CD4-positive, alpha-beta T cell treated with Interleukin-17A for 1 hour (primary cell): Measurements from ENCODE around the gene GFER.

Experiments used
- DNase-seq: peaks from one replicate; pipeline ENCODE4 v3.0.0-alpha.2; 2020

Gene GFER

DNA sequence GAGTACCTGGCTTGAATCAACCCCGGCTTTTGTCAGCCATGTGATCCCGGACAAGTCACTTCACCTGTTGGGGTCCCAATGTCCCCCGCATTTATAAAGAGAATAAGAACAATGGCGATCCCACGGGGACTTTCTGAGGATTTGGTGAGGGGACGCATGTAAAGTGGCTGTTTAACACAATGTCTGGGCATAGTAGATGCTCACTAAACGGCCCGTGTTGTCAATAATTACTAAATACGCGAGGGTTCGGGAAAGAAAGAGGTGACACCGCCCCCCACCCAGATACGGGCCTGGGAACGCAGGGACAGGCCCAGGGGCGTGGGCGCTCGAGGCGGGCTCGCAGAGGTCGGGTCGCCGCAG is 7.6 kb downstream of the GFER start:
- no peak for DNase-seq

DNA sequence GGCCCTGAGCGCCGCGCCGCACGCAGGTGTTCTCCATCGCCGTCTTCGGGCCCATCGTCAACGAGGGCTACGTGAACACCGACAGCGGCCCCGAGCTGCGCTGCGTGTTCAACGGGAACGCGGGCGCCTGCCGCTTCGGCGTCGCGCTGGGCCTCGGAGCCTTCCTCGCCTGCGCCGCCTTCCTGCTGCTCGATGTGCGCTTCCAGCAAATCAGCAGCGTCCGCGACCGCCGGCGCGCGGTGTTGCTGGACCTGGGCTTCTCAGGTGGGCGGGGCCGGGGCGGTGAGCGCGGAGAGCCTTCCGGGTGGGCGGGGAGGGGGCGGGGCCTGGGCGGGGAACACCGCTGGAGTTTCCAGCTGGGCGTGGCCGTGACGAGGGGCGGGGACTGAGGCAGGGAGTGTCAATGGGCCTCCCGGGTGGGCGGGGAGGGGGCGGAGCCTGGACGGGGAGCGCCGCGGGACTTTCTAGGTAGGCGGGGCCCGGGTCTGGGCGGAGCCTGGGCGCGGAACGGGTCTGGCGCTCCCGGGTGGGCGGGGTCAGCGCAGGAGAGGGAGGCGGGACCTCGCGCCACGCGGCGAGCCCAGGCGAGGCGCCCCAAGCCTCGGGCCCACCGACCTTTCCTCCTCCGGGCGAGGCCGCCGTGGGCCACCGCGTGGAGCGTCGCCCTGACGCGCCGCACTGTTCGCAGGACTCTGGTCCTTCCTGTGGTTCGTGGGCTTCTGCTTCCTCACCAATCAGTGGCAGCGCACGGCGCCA is 8.1 kb downstream of the GFER start:
- DNase-seq = peak; percentile 98

DNA sequence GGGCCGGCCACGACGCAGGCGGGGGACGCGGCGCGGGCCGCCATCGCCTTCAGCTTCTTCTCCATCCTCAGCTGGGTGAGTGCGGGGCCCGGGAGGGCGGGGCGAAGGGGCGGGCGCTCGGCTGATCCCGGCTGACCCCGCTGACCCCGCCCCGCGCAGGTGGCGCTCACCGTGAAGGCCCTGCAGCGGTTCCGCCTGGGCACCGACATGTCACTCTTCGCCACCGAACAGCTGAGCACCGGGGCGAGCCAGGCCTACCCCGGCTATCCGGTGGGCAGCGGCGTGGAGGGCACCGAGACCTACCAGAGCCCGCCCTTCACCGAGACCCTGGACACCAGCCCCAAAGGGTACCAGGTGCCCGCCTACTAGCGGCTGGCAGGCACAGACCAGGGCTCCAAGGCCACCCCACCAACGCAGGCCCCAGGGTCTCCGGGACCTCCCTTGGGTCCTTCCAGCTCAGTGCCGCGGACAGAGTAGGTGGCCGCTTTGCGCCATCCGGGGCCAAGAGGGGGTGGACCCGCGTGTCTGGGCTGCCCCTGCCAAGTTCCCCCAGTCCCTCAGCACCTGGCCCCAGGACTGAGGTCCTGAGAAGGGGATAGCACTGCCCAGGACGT is 8.8 kb downstream of the GFER start:
- DNase-seq = no peak

DNA sequence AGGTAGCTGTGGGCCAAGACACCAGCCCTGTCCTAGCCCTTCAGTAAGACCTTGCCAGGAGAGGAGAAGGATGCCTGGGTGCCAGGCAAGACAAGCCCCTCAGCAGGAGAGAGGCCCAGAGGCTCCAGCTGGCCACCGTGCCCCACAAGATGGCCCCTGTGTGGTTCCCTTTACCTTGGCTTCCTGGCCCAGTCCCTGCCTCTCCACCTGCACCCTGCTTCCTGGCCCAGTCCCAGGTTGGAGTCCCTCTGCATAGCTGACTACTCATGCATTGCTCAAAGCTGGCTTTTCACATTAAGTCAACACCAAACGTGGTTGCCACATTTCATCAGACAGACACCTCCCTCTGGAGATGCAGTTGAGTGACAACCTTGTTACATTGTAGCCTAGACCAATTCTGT is 9.7 kb downstream of the GFER start:
- peak; percentile 27 for DNase-seq

GRCh38 chr16:1997494-1998359 is 13.7 kb downstream of the GFER start:
- no peak for DNase-seq

GRCh38 chr16:1998360-1998835 is 14.4 kb downstream of the GFER start:
- no peak for DNase-seq

GRCh38 chr16:1998852-1999801 is 15.1 kb downstream of the GFER start:
- DNase-seq = no peak

DNA sequence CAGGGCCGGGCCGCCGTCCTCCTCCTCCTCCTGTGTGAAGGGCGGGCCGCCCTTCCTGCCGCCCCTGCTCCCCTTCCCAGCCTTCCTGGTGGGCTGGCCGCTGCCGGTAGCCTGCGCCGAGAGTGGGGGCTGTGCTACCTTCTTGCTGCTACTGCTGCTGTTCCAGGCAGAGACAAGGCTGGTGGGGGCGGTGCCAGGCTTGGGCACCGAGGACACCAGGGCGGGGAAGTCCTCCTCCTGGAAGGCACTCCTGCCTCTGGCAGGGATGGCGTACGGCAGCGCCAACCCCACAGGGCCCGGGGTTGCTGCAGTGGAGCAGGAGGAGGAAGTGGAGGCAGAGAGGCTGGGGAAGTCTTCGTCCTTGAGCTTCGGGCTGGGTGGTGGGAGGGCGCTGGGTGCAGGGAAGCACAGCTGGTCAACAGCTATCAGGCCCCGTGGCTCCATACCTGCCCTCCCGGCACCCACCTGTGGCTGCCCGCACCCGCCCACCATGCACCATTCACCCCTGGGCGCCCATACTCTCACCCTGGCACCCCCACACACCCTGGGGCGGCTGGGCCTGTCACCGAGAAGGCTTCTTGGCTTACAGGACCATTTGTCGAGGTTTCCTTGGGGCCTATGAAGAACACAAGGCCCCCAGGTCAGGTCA is 16.0 kb downstream of the GFER start:
- no peak for DNase-seq

DNA sequence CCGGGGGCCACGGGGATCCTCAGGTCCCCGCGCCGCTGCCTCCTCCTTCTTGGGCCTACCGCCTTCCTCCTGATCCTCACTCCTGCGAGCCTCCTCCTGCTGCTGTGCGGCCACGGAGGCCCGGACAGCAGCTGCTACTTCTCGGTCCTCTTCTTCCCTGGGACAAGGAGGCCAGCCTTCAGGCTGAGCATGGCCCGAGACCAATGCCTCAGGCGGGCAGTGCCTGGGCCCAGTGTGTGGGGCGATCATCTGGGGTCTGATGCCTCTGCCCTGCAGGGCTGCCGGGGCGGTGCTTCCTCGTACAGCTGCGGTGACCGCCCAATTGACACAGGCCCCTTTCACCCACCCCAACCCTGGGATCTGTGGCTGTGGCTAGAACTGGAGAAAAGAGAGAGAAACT is 17.0 kb downstream of the GFER start:
- no peak for DNase-seq

GRCh38 chr16:2001456-2002355 is 17.7 kb downstream of the GFER start:
- DNase-seq = no peak

DNA sequence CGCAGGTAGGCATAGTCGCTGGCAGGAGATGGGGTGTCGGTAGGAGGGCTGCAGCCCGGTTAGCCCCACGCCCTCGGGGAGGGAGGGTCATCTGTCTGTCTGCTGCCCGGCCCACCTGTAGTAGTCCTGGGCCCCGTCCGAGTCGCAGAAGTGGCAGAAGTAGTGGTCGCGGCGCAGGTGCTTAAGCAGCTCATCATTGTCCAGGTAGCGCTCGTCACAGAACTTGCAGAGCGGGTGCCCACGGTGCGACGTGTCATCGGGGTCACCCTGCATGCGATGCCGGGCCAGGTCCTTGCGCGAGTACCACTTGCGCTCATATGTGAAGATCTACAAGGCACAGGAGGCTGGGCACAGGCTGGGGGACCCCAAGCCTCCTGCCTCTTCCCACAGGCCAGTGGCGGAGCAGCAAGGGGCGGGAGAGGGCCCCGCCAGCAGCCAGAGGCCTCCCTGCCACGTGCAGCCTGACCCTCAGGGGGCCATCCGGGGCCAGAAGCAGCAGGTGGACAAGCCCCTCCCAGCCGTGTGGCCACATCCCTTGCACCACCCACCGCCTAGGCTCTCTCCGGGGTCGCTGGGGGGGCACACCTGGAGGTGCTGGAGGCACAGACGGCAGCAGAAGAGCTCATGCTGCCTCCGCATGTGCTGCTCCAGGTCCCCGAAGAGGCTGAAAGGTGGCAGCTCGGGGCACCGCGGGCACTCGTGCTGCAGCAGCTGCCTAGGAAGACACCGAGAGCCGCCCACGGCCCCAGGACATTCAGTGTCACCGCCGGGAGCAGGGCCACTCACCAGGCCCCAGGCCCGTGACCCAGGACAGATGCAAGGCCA is 18.6 kb downstream of the GFER start:
- DNase-seq = no peak

GRCh38 chr16:2003231-2003826 is 19.3 kb downstream of the GFER start:
- no peak for DNase-seq

DNA sequence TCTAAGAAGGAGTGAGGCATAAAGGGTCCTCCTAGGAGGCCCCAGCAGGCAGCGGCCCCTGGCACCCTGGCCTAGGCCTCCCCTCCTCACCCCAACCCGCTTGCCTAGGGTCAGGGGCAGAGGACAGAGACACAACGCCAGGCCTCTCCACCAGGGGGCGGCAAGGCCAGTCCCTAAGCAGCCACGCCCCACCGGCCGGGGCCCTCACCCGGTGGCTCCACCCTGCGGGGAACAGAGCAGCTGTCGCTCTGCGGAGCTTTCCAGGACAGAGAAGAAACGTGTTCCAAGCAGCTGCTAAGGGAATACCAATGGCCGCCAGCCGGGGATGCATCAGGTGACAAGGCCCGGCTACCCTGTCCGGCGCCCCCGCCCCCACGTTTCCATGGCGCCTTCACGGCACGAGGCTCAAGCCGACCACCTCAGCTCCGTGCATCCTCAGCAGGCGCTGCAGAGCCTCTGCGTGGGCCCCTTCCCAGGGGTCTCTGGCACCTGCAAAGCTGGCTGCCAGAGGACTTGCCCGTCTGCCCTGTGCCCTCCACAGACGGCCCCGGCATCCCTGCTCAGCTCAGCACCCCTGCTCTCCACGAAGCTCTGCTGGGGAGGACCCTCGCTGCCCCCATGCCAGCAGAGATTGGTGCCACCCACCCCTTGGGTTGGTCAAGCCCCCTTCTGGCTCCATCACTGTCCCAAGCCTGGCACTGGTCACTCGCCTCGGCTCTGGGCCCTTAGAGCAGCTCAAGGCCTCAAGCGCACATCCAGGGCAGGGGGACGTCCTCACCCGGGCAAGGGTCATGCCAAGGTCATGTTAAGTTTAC is 20.0 kb downstream of the GFER start:
- peak; percentile 86 for DNase-seq

DNA sequence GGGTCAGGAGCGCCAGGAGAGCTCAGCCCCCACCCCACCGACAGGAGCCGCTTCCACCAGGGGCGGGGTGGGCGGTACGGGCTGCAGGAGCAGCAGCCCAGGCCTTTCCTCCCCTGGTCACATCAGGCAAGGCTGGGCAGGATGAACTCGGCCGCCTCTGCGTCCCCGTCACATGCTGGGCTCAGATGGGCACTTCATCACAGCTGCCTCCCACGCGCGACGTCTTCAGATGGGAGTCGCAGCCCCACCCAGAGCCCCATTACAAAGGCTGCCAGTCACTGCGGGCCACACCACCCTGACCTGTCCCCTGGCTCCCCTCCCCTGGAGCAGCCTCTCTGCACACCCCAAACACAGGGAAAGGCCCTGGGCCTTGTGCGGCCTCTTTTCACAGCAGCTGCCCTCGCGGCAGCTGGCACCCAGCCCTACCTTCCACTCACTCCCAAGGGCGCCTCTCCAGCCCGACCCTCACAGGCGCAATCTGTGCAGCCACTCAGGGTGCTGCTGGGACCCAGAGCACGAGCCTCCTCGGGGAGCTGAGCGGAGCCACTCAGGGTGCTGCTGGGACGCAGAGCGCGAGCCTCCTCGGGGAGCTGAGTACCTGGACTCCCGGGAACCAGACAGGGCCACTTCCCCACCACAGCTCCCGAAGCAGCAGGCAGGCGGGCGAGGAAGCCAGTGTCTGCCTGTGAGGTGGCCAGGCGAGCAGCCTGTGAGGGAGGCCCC is 21.0 kb downstream of the GFER start:
- no peak for DNase-seq

DNA sequence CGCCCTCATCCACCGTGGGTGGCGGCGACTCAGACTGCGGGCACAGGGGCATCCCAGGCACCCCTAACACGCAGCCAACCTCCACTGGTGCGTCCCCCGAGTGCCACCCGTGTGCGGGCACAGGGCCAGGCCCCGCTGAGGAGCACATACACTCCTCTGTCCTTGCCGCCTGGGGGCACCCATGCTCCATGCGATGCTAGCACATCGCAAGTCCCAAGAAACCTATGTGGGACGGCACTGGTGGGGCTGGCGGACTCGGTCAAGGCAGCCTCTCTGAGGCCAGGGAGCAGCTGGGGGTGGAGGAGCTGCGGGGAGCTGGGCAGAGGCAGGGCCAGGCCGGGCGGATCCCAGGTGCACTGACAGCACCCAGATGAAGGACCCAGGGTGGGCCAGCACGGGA is 21.7 kb downstream of the GFER start:
- DNase-seq = no peak

DNA sequence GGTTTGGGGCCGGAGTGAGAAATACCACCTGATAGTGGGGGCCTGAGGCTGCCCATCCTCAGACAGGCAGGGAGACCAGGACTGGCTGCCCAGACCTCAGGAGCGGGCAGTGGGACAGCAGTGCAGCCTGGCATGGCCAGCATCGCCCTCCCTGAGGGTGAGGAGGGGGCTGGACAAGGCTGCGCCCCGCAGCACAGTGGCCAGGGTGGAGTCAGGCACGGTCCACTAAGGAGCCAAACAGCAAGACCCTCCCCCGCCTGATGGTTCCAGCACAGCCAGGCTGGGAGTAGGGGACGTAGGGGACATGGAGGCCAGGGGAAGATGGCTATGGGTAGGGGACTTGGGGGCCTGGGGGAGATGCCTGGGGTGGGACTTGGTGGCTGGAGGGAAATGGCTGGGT is 22.3 kb downstream of the GFER start:
- no peak for DNase-seq

- DNase-seq = no peak
These were observed 23.3 kb downstream of the GFER start for GRCh38 chr16:2007081-2007836.
